ENCODE measurements around the gene IL3.
A peak's percentile ranks its signal among the peaks of the same experiment; 100 is the strongest.

IL3 gene

GRCh38 chr5:132072070-132072469 is 11.6 kb downstream of the IL3 start:
- DNase-seq (ENCODE audit: low read depth): no peak

- DNase-seq (ENCODE audit: low read depth): no peak
Observed at GRCh38 chr5:132072528-132072927, 12.1 kb downstream of the IL3 start.

- no peak for DNase-seq (ENCODE audit: low read depth)
Observed at GRCh38 chr5:132073231-132074013, 13.0 kb downstream of the IL3 start, which contains the start of gene CSF2. TSS of gene CSF2 (plus strand) at chr5:132073789. CDS start at chr5:132073824, 35 bp downstream.

GRCh38 chr5:132074091-132074771 is 13.8 kb downstream of the IL3 start:
- DNase-seq (ENCODE audit: low read depth): no peak

GRCh38 chr5:132074772-132075718 is 14.6 kb downstream of the IL3 start:
- DNase-seq (ENCODE audit: low read depth): no peak

GRCh38 chr5:132075719-132076077 is 15.2 kb downstream of the IL3 start:
- no peak for DNase-seq (ENCODE audit: low read depth)

DNA sequence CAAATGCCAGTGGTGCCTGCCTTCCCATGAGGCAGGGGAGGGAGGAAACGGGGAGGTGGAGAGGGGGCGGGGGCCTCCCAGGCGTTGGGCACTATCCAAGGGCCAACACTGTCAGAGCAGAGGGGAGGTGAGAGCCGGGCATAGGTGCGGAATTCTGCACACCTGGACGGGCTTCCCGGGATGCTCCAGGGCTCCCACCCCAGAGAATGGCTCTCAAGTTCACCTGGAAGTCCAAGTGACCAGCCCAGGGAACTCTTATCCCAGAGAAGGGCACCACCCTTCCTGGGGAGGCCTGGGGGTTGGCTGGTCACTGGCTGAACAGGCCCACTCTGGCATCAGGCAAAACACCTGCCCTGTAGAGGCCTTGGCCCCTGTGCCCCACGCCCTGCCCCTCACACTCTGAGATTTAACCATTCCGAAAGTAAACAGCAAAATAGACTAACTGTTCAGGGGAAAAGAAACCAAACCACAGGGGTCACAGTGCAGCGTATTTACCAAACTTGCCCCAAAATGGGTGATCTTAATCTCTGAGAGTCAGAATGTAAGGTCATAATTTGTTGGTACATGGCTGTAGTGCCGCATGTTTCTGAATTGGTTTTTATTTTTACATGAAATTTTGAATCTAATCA is 15.9 kb downstream of the IL3 start:
- no peak for DNase-seq (ENCODE audit: low read depth)

DNA sequence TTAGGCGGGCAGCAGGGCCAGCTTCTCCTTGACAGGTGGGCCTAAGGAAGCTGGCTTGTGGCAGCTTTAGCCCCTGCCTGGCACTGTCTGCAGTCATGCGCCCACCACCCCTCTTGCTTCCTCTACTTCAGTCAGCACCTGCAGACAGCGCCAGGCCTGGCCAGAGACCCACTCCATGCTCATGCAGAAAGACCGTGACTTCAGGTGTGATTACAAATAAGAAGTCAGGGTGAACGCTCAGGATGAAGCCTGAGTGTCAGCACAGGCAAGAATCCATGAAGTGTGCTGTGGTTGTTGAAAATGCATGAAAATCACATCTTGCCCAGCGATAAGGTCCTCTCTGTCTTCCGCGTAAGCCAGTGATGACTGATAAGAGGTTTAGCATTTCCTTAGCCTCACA is 16.5 kb downstream of the IL3 start:
- no peak for DNase-seq (ENCODE audit: low read depth)

DNA sequence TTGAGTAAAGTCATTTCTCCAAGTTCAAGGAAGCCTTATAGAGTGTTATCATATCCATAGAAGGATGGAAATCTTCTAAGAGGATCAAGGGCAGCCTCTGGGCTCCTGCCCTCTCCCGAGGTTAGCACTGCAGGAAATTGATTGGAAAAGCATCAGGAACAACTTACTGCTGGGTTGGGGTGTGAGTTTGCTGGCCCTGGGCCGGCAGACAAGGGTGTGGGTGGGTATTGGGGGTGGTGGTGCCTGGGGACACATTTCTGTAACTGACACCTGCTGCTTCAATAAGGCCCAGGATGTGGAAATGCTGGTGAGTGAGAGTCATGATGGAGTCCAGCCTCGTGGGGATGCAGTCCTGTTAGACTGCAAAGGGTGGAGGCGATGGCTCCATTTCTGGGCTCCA is 18.6 kb downstream of the IL3 start:
- DNase-seq (ENCODE audit: low read depth): no peak

DNA sequence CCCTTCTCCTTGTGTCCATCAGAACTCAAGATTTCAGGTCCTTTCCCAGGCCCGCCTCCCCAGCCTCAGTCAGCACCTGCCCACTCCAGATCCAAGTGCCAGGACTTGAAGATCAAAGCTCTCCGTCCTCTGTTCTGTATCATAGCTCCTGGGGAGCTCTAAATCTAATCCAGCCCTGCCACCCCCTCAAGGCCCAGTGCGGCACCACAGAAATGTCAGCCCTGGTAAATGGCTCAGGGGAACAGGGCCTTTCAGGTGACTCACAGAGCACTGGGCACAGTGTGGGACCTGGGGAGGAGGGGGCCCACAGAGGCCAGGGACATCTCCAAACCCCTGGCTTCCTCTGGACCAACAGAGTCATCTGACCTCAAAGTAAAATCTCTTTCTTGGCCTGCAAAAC is 19.2 kb downstream of the IL3 start:
- DNase-seq (ENCODE audit: low read depth): no peak

GRCh38 chr5:132080595-132080994 is 20.1 kb downstream of the IL3 start:
- DNase-seq (ENCODE audit: low read depth): no peak

DNA sequence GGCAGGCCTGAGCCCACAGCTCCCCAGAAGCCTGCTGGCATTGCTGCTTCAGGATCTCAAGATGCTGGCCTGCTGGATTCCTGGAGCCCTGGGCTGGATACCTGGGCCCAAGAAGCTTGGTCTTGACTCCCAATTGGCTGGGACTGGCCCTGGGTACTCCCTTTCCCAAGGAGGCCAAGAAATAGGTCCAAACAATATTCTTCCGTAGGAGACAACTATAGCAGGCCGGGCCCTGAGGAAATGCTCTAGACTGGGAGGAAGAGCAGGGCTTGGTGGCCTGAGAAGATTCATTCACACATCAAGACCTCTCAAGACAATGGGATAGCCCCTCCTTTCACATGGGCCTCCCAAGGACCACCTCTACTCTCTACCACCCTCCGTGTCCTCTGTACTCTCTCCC is 21.0 kb downstream of the IL3 start:
- DNase-seq (ENCODE audit: low read depth): no peak

- DNase-seq (ENCODE audit: low read depth): no peak
Observed at GRCh38 chr5:132082329-132083023, 22.0 kb downstream of the IL3 start.

GRCh38 chr5:132083071-132083678 is 22.7 kb downstream of the IL3 start:
- DNase-seq (ENCODE audit: low read depth): no peak

DNA sequence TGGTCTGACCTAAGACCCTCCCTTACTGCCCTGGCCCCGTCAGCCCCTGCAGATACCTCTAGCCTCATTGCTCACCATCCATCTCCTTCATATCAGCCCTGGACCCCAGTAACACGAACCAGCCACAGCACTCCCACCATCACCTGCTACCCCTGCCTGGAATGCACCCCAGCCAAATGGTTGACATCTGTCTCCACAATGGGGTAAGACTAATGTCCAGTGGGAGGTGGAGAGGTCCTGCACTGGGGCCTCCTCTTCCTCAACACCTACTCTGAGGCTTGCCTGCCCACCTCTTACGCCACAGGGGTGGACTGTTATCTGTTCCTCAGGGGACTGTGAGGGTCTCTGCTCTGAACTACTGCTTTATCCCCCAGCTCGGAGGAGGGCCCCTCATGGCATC is 25.2 kb downstream of the IL3 start:
- no peak for DNase-seq (ENCODE audit: low read depth)

- peak; percentile 73 for DNase-seq (ENCODE audit: low read depth)
Observed at GRCh38 chr5:132086277-132086794, 25.9 kb downstream of the IL3 start.

DNA sequence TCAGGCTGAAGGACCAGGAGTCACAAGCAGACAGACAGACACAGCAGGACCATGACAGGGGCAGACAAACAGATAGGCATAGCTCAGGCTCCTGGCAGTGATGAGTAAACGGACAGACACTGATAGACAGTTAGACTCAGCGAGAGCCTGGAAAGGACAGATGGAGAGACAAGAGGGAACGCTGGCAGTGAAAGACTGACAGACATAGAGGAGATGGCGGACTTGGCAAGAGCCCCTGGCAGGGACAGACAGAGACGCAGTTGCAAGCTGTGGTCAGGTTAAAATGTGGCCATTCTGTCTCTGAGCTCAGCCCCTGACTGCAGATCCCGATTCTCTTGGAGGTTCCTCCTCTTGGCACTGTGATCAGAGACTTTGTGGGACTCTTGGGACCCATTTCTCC is 26.7 kb downstream of the IL3 start:
- no peak for DNase-seq (ENCODE audit: low read depth)

DNA sequence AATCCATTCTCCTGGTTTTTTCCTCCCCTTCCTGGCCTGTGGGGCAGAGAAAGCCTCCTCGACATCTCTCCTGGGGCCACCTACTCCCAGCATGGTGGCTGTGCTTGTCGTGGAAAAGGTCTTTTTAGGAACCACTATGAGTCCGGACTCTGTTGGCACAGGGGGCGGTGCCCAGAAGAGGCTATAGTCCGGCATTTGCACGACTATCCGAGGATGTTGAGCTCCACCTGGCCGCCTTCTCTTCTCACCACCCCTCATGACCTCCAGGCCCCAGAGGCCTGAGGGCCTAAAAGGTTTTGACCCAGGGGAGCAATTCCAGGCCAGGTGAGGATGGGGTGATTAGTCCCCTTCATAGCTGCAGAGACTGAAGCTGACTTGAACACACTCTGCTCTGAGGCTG is 27.2 kb downstream of the IL3 start:
- no peak for DNase-seq (ENCODE audit: low read depth)

GRCh38 chr5:132089363-132089762 is 28.9 kb downstream of the IL3 start:
- no peak for DNase-seq (ENCODE audit: low read depth)

DNA sequence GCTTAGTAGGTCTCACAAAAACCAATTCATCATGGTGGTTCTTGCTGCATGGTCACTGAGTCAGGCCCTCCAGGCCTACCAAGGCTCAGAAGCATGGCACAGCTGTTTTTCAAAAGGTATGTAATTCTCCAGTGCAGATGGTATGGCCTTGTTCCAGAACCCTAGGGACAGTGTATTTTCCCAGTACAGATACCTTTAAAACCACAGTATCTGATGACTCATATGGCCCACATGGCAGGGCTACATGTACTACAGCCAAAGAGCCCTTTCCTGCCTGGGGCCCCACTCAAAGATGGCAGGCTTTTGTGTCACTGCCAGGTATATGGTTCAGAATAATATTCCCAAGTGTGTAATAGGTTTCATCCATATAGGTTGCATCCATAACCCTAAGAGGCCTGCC is 29.7 kb downstream of the IL3 start:
- peak; percentile 85 for DNase-seq (ENCODE audit: low read depth)

- no peak for DNase-seq (ENCODE audit: low read depth)
Observed at GRCh38 chr5:132093271-132093670, 32.8 kb downstream of the IL3 start.

Measured in fibroblast of gingiva (primary cell).